A673 (cell line): ENCODE measurements around the gene RAET1E. TPM values are rescaled to one million over a fixed set of nuclear protein-coding genes. Genes with fewer than 3 reads are reported as not detected.

ENCODE experiments used
- total RNA-seq: library from RNA; stranded (reverse); gene quantifications from 2 replicates; pipeline ENCODE4 v1.2.3, GENCODE V29; 2021

The RAET1E gene
- total RNA-seq, 1 experiment from 2014 or later: 3.2 TPM

Other genes starting within 250 kb of the RAET1E start
- 28.3 and 28.7 TPM in 2 replicates for gene KATNA1, start 249.4 kb downstream of the RAET1E start, total RNA-seq
- 35.2 and 39.6 TPM in 2 replicates for gene LATS1, start 180.0 kb downstream of the RAET1E start, total RNA-seq
- 87.0 and 88.5 TPM in 2 replicates for gene NUP43, start 151.6 kb downstream of the RAET1E start, total RNA-seq
- 110 and 115 TPM in 2 replicates for gene PCMT1, start 148.4 kb downstream of the RAET1E start, total RNA-seq
- gene LRP11, start 33.8 kb downstream of the RAET1E start, total RNA-seq: 53.2 and 56.1 TPM in 2 replicates
- gene RAET1G, start 25.0 kb upstream of the RAET1E start, total RNA-seq: 0.45 TPM in 1 of 2 replicates, not detected in the other
- 2.6 and 4.2 TPM in 2 replicates for gene ULBP2, start 43.9 kb upstream of the RAET1E start, total RNA-seq
- gene ULBP1, start 65.8 kb upstream of the RAET1E start, total RNA-seq: 5.2 and 7.0 TPM in 2 replicates
- not detected in 2 replicates for gene RAET1L, start 127.4 kb upstream of the RAET1E start, total RNA-seq
- 1.5 and 1.6 TPM in 2 replicates for gene ULBP3, start 171.0 kb upstream of the RAET1E start, total RNA-seq
- gene PPP1R14C, start 244.9 kb upstream of the RAET1E start, total RNA-seq: 3.5 and 4.6 TPM in 2 replicates